HG02623 (cell line): Measurements from ENCODE around the gene MNAT1.
"Not testable (repeated sequence)": the region's sequence is repeated elsewhere in the genome, so short reads cannot be mapped to it uniquely, and the experiment has no call there.

Source experiments
- ATAC-seq: cut with Tn5 transposase; IDR thresholded peaks from one replicate; pipeline ENCODE4 v1.9.1; 2021; ENCODE audit warnings: moderate library complexity; ENCODE audit not compliant: unreplicated experiment

The MNAT1 gene

GRCh38 chr14:60736494-60736893 lies 1.9 kb downstream of the MNAT1 start:
- no peak for ATAC-seq

GRCh38 chr14:60738843-60739508 lies 4.4 kb downstream of the MNAT1 start:
- no peak for ATAC-seq

- ATAC-seq: no peak
These were observed 10.0 kb downstream of the MNAT1 start for GRCh38 chr14:60744566-60744965.

- ATAC-seq: peak; percentile 99
These were observed 18.9 kb downstream of the MNAT1 start for GRCh38 chr14:60753264-60754119.

GRCh38 chr14:60756847-60757246 lies 22.3 kb downstream of the MNAT1 start:
- ATAC-seq: no peak

- ATAC-seq: no peak
These were observed 23.0 kb downstream of the MNAT1 start for GRCh38 chr14:60757567-60758002.

GRCh38 chr14:60758885-60759284 lies 24.3 kb downstream of the MNAT1 start:
- ATAC-seq: no peak

- ATAC-seq: no peak
These were observed 25.6 kb downstream of the MNAT1 start for GRCh38 chr14:60760209-60760608.

- ATAC-seq: no peak
These were observed 26.2 kb downstream of the MNAT1 start for GRCh38 chr14:60760644-60761364.

GRCh38 chr14:60768602-60769001 lies 34.0 kb downstream of the MNAT1 start:
- ATAC-seq: no peak

- ATAC-seq: no peak
These were observed 36.6 kb downstream of the MNAT1 start for GRCh38 chr14:60771117-60771516.

GRCh38 chr14:60773558-60773957 lies 39.0 kb downstream of the MNAT1 start:
- no peak for ATAC-seq

GRCh38 chr14:60775296-60775695 lies 40.7 kb downstream of the MNAT1 start:
- no peak for ATAC-seq

- ATAC-seq: no peak
These were observed 43.5 kb downstream of the MNAT1 start for GRCh38 chr14:60777856-60778578.

GRCh38 chr14:60779745-60780514 lies 45.4 kb downstream of the MNAT1 start:
- not testable (repeated sequence) for ATAC-seq

GRCh38 chr14:60780558-60780957 lies 46.0 kb downstream of the MNAT1 start:
- not testable (repeated sequence) for ATAC-seq

- no peak for ATAC-seq
These were observed 52.3 kb downstream of the MNAT1 start for GRCh38 chr14:60786905-60787304.

- no peak for ATAC-seq
These were observed 55.1 kb downstream of the MNAT1 start for GRCh38 chr14:60789656-60790055.

GRCh38 chr14:60790850-60791249 lies 56.3 kb downstream of the MNAT1 start:
- ATAC-seq: no peak

GRCh38 chr14:60796434-60796833 lies 61.9 kb downstream of the MNAT1 start:
- no peak for ATAC-seq
